GM21737 (cell line): ENCODE measurements around the gene RPRD1B.
"Not testable (repeated sequence)": the region's sequence is repeated elsewhere in the genome, so short reads cannot be mapped to it uniquely, and the experiment has no call there.

ENCODE experiments used
- ATAC-seq: cut with Tn5 transposase; IDR thresholded peaks from one replicate; pipeline ENCODE4 v1.9.1; 2021; ENCODE audit warnings: mild to moderate bottlenecking, moderate library complexity; ENCODE audit not compliant: unreplicated experiment

The RPRD1B gene

GRCh38 chr20:38095017-38095686 is 61.6 kb downstream of the RPRD1B start:
- no peak for ATAC-seq

DNA sequence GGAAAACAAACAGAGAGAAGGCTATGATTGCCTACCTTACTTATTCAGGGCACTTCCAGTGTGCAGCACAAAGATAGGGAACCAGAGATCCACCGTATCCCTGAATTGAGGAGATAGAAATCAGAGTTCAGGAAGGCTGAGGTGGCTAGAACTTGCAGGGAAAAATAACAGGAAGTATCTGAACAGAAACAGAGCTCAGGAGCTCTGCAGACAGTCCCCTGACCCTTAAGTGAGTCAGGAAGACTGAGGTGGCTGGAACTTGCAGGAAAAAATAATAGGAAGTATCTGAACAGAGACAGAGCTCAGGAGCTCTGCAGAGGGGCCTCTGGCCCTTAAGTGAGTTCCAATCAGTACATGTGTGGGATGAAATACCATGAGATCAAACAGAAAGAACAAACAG is 65.4 kb downstream of the RPRD1B start:
- ATAC-seq: no peak

DNA sequence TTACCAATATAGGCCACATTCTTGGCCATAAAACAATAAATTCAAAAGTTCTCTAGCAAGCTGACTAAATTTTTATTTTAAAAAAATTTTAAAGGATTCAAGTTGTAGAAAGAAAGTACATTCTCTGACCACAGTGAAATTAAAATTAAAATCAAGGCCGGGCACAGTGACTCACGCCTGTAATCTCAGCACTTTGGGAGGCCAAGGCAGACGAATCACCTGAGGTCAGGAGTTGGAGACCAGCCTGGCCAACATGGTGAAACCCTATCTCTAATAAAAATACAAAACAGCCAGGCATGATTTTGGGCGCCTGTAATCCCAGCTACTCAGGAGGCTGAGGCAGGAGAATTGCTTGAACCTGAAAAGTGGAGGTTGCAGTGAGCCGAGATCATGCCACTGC is 68.7 kb downstream of the RPRD1B start:
- not testable (repeated sequence) for ATAC-seq

DNA sequence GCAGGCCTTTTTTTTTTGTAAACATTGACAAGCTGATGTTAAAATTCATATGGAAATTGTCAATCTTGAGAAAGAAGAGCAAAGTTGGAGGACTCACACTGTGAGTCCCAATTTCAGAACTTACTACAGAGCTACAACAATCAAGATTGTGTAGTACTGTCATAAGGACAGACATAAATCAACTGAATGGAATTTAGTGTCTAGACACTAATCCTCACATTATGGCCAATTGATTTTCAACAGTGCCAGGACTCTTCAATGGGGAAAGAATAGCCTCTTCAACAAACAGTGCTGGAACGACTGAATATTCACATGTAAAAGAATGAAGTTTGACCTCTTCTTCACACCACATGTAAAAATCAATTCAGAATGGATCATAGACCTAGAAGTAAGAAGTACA is 70.7 kb downstream of the RPRD1B start:
- no peak for ATAC-seq

DNA sequence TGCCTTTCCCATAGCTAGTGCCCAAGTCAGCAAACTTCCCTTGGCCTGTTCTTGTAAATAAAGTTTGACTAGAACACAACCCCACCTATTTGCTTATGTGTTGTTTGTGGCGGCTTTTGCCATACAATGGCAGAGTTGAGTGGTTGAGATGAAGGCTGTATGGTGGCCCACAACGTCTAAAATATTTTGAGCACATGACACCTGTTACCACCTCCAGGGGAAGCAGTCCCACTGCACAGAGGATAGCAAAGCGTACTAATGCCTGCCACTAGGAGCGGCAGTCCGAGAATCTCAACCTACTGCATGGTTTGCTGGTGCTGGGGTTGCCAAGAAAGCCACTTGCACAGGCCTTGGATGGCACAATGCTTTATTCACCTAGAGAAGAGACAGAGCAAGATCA is 72.9 kb downstream of the RPRD1B start:
- ATAC-seq: no peak

- not testable (repeated sequence) for ATAC-seq
Measured at GRCh38 chr20:38107386-38107785, 73.8 kb downstream of the RPRD1B start.

- not testable (repeated sequence) for ATAC-seq
Measured at GRCh38 chr20:38107916-38108315, 74.4 kb downstream of the RPRD1B start.

DNA sequence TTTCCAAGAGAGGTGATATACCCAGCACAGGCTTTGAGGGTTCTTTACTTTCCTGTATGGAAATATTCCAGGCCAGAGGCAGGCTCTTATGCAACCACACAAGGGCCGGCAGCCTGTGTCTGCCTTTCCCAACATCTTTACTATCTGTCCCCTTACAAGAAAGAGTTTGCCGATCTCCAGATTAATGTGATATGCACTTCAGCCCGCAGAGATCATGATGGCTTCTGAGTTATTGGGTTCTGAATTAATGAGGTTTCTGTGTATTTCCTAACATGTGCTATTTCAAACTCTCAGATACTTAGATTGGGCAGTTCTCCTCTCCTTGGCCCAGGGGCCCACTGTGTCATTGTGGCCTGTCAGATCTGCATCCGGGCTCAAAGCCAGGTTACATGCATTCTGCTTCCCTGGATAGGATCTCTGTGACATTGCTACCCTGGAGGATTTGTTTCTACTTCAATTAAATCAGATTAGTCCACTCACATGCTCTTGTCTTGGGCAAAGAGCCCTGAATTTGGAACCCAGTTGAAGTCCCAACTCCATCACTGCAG is 75.0 kb downstream of the RPRD1B start:
- ATAC-seq: no peak

GRCh38 chr20:38108986-38109541 is 75.5 kb downstream of the RPRD1B start:
- no peak for ATAC-seq

- no peak for ATAC-seq
Measured at GRCh38 chr20:38109591-38110524, 76.3 kb downstream of the RPRD1B start.

GRCh38 chr20:38110525-38111178 is 77.1 kb downstream of the RPRD1B start:
- ATAC-seq: no peak

GRCh38 chr20:38111366-38112232 is 78.1 kb downstream of the RPRD1B start:
- ATAC-seq: no peak

GRCh38 chr20:38112261-38112929 is 78.8 kb downstream of the RPRD1B start:
- ATAC-seq: no peak

DNA sequence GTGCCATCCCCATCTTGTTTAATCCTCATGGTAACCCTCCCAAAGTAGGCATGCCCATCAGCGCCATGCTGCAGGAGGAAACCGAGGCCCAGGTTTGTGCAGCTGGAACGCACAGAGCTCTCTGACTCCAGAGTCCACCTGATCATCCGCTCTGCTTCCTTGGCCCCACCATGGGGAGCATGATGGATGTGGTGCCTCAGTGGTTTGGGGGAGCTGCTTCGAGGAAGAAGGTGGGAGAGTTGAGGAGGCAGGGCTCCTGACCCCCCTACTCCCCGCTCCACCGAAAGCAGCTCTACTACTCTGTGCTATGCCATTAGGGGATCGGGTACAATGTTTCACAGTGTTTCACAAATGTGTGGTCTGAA is 79.4 kb downstream of the RPRD1B start:
- ATAC-seq: no peak

DNA sequence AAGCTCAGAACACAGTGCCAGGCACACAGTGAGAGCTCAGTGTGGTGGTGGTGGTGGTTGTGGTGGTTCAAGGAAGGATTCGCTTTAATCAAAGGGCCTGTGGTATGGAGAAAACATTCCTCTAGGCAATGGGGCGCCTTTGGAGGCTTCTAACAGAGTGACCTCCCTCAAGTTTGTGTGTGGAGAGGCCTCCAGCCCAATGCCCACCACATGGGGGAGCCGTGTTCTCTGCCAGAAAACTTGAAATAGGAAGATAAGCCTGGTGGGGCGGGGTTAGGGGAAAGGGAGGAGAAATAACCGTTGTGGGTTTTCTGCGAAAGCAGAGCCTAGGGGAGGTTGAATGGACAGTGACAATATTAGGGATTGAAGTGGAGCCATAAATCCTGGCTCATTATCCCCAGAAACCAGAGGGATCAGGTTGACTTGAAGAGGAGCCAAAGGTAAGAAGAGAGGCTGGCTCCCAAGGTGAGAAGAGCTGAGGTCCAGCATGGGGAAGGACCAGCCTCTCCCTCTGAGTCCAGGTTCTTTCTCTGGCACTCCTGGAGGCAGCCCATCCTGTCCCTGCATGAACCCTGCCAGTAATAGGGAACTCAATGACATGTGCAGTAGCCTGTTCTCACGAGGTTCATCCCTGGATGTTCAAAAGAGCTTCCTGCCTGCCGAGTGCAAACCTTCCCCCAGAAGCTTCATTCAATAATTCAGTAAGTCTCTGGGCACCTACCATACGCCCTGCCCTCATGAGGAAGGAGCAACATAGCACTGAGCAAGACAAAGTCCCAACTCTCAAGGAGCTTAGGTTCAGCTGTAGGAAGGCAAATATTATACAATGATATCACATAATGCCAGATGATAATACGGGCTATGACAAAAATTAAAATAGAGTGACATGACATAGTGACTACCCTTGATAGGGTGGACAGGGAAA is 80.1 kb downstream of the RPRD1B start:
- no peak for ATAC-seq

- ATAC-seq: no peak
Measured at GRCh38 chr20:38114353-38114791, 80.8 kb downstream of the RPRD1B start.

GRCh38 chr20:38115205-38115604 is 81.7 kb downstream of the RPRD1B start:
- ATAC-seq: no peak

DNA sequence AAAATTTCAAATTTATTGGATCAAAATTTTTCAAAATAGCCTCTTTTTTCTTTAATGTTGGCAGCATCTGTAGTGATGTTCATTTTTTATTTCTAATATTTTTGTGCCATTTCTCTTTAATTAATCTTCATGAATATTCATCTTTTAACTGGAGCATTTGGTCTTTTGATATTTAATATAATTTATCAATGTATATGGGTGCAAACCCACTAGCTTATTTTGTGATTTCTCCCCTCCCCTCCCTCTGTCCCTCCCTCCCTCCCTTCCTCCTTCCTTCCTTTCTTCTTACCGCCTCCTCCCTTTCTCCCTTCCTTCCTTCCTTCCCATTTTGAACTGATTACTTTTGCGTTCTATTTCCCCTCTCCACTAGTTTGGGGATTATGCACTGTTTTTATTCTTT is 82.3 kb downstream of the RPRD1B start:
- no peak for ATAC-seq
